Stimulated activated CD4-positive, alpha-beta T cell treated with anti-CD3 and anti-CD28 coated beads, Interleukin-2, amount 100 ng/mL, for 4 hours (primary cell): ENCODE results near the gene RBM43.

Experiments used
- DNase-seq: peaks from one replicate; pipeline ENCODE4 v3.0.0-alpha.2; 2020; ENCODE audit warnings: low read depth

RBM43 gene

GRCh38 chr2:151217343-151217742 lies 44.3 kb downstream of the RBM43 start:
- DNase-seq, result no peak

- no peak for DNase-seq
Observed at GRCh38 chr2:151207100-151207499, 54.6 kb downstream of the RBM43 start.

- DNase-seq, result no peak
Observed at GRCh38 chr2:151206446-151206968, 55.2 kb downstream of the RBM43 start.

- DNase-seq, result no peak
Observed at GRCh38 chr2:151205571-151205970, 56.1 kb downstream of the RBM43 start.

- no peak for DNase-seq
Observed at GRCh38 chr2:151204756-151205155, 56.9 kb downstream of the RBM43 start.

- DNase-seq, result no peak
Observed at GRCh38 chr2:151200844-151201243, 60.8 kb downstream of the RBM43 start.

- DNase-seq, result no peak
Observed at GRCh38 chr2:151200277-151200676, 61.4 kb downstream of the RBM43 start.

- no peak for DNase-seq
Observed at GRCh38 chr2:151198645-151199044, 63.0 kb downstream of the RBM43 start.
